Smooth muscle cell (in vitro differentiated cells): ENCODE measurements around the gene NOC3L. TPM values are rescaled to one million over a fixed set of nuclear protein-coding genes. Genes with fewer than 3 reads are reported as not detected.
A peak's percentile ranks its signal among the peaks of the same experiment; 100 is the strongest.
"Not testable (repeated sequence)": the region's sequence is repeated elsewhere in the genome, so short reads cannot be mapped to it uniquely, and the experiment has no call there.

ENCODE experiments used
- DNase-seq: peaks from one replicate; lab custom pipeline; 2025; ENCODE audit not compliant: unreplicated experiment; lab: John Stamatoyannopoulos, UW
- H2AFZ ChIP-seq: fragments of 200-600 bp; sonication (generic); 2 replicates; pipeline ENCODE4 v1.6.0; 2016; ENCODE audit warnings: antibody characterized with exemption, low read depth, mild to moderate bottlenecking
- H3F3A ChIP-seq: fragments of 200-600 bp; sonication (generic); 2 replicates; pipeline ENCODE4 v1.6.0; 2017; ENCODE audit warnings: antibody characterized with exemption, low read depth
- H3K27ac ChIP-seq: fragments of 200-600 bp; sonication (generic); 2 replicates; pipeline ENCODE4 v1.5.1; 2016; ENCODE audit warnings: low read depth, mild to moderate bottlenecking
- H3K27me3 ChIP-seq: fragments of 200-600 bp; sonication (generic); 2 replicates; pipeline ENCODE4 v1.6.1; 2016; ENCODE audit warnings: low read depth, mild to moderate bottlenecking
- H3K36me3 ChIP-seq: fragments of 200-600 bp; sonication (generic); 2 replicates; pipeline ENCODE4 v1.5.1; 2016; ENCODE audit warnings: low read depth
- H3K4me1 ChIP-seq: fragments of 200-600 bp; sonication (generic); 2 replicates; pipeline ENCODE4 v1.5.1; 2016; ENCODE audit warnings: low read depth
- H3K4me2 ChIP-seq: fragments of 200-600 bp; sonication (generic); 2 replicates; pipeline ENCODE4 v1.6.0; 2016; ENCODE audit warnings: mild to moderate bottlenecking
- H3K4me3 ChIP-seq: fragments of 200-600 bp; sonication (generic); 2 replicates; pipeline ENCODE4 v1.5.1; 2016; ENCODE audit warnings: mild to moderate bottlenecking
- H3K79me2 ChIP-seq: fragments of 200-600 bp; sonication (generic); 2 replicates; pipeline ENCODE4 v1.6.0; 2016; ENCODE audit warnings: low read depth, mild to moderate bottlenecking
- H3K9ac ChIP-seq: fragments of 200-600 bp; sonication (generic); 2 replicates; pipeline ENCODE4 v1.6.0; 2016; ENCODE audit warnings: low read depth
- H3K9me3 ChIP-seq: fragments of 200-600 bp; sonication (generic); replicated peaks from 2 replicates; pipeline ENCODE4 v1.5.1; 2016; ENCODE audit warnings: low read depth
- H4K20me1 ChIP-seq: fragments of 200-600 bp; sonication (generic); 2 replicates; pipeline ENCODE4 v1.6.0; 2016; ENCODE audit warnings: low read depth
- WGBS: methylation state at CpG from one replicate; pipeline ENCODE4 v1.1.7; 2016; ENCODE audit warnings: low lambda C conversion rate; 5-methylcytosine and 5-hydroxymethylcytosine counted together
- polyA plus RNA-seq: library from polyadenylated mRNA; unstranded; fragments of >200 nt; fragmentation: Nextera tagmentation; extraction: Ambion mirVana; gene quantifications from 2 replicates; pipeline ENCODE4 v1.2.1, GENCODE V29; 2016
- total RNA-seq: library from RNA; depleted of rRNA; stranded (reverse); fragments of >200 nt; gene quantifications from 2 replicates; pipeline ENCODE4 v1.2.3, GENCODE V29; 2014
- TF ChIP-seq, protein P1 (sequence below): fragments of 200-600 bp; sonication (generic); IDR thresholded peaks from 2 replicates; pipeline ENCODE4 v1.5.1; 2017; ENCODE audit warnings: borderline replicate concordance, mild to moderate bottlenecking, antibody characterized with exemption; ENCODE audit not compliant: insufficient read depth, poor library complexity, severe bottlenecking

Gene NOC3L
- total and polyA plus RNA-seq, 2 experiments from 2014 or later: 8.8 to 27.3 TPM

DNA sequence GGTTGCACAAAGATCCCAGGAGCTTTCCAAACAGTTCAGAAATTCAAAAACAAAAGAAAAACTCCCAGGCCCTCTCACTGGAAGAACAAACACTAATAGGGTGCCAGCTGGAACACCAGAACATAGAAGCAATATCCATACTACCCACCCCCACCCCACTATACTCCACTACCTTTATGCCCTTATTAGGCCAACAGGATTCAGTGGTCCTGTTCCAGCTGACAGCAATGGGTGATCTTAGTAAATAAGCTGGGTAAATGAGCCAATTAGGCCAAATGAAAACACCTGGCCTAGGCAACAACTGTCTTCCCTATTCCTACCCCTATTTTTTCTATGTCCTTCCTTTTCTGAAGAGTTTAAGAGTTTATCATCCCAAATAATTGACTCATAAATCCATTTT is 11.7 kb downstream of the NOC3L start:
- no peaks in the 10 kb centered on the region for H3F3A ChIP-seq
- TF ChIP-seq, protein P1, sequence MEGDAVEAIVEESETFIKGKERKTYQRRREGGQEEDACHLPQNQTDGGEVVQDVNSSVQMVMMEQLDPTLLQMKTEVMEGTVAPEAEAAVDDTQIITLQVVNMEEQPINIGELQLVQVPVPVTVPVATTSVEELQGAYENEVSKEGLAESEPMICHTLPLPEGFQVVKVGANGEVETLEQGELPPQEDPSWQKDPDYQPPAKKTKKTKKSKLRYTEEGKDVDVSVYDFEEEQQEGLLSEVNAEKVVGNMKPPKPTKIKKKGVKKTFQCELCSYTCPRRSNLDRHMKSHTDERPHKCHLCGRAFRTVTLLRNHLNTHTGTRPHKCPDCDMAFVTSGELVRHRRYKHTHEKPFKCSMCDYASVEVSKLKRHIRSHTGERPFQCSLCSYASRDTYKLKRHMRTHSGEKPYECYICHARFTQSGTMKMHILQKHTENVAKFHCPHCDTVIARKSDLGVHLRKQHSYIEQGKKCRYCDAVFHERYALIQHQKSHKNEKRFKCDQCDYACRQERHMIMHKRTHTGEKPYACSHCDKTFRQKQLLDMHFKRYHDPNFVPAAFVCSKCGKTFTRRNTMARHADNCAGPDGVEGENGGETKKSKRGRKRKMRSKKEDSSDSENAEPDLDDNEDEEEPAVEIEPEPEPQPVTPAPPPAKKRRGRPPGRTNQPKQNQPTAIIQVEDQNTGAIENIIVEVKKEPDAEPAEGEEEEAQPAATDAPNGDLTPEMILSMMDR: no peak
- H3K27me3 ChIP-seq: no peaks in the 10 kb centered on the region
- no peaks in the 10 kb centered on the region for H3K79me2 ChIP-seq
- no peak overlapping the region for H3K27ac ChIP-seq
- peaks cover 21% of the 10 kb centered on the region for H3K36me3 ChIP-seq
- H4K20me1 ChIP-seq: peaks cover 6% of the 10 kb centered on the region
- H3K4me1 ChIP-seq: no peaks in the 10 kb centered on the region
- no peak overlapping the region for H2AFZ ChIP-seq
- H3K4me3 ChIP-seq: no peak overlapping the region
- no peaks in the 10 kb centered on the region for H3K9me3 ChIP-seq
- H3K9ac ChIP-seq: no peak overlapping the region
- no peak for DNase-seq
- no peak overlapping the region for H3K4me2 ChIP-seq

- not testable (repeated sequence) for DNase-seq, H3K27me3 ChIP-seq, H3K4me2 ChIP-seq, H2AFZ ChIP-seq, H3K79me2 ChIP-seq, H3K27ac ChIP-seq, H4K20me1 ChIP-seq, H3F3A ChIP-seq, H3K9ac ChIP-seq, H3K4me1 ChIP-seq, H3K9me3 ChIP-seq, H3K4me3 ChIP-seq
- WGBS: 69% methylated on average over 4 of the region's 4 CpGs
- H3K36me3 ChIP-seq: peaks cover 19% of the 10 kb centered on the region
Observed at GRCh38 chr10:94350500-94350899, 12.2 kb downstream of the NOC3L start.

GRCh38 chr10:94349327-94349726 is 13.4 kb downstream of the NOC3L start:
- Histone ChIP-seq H3K4me1 (no peaks in the 10 kb centered on the region), H3K9ac (no peak overlapping the region), H3K9me3 (no peaks in the 10 kb centered on the region), H3K79me2 (no peaks in the 10 kb centered on the region), H3K27ac (no peak overlapping the region), H3K4me3 (no peak overlapping the region), H4K20me1 (peaks cover 2% of the 10 kb centered on the region), H2AFZ (no peak overlapping the region), H3K27me3 (no peaks in the 10 kb centered on the region), H3K36me3 (peaks cover 24% of the 10 kb centered on the region), H3K4me2 (no peak overlapping the region), H3F3A (no peaks in the 10 kb centered on the region)
- TF ChIP-seq, protein P1: no peak
- WGBS: 62% methylated on average over 3 of the region's 3 CpGs
- DNase-seq: no peak

DNA sequence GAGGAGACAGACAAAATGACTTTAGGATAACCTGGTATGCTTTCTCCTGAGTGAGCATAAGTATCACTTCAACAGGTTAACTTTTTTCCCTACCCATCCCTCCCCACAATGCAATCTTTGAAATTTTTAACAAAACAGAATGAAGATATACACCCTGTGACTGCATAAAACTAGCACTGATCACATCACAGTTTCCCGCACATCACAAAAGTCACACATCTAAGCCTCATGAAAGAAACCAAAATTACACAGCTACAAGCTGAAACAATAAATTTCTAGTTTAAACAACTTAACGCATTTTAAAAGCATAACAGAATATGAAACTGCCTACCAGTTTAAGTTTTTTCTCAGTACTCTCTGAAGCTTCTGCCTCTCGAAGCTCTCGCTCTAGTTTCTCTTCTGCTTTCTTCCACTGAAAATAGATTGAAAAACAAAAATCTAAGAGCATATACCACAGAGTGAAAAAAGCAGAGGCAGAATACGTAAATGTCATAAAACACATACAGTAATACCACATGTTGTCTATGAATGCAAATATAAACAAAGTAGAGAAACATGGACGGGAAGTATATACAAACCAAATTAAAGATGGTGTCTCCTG is 18.1 kb downstream of the NOC3L start:
- WGBS: 95% methylated on average over 6 of the region's 6 CpGs
- no peak overlapping the region for H3K4me3 ChIP-seq
- TF ChIP-seq, protein P1: no peak
- H3K36me3 ChIP-seq: peaks cover 24% of the 10 kb centered on the region
- H3K4me1 ChIP-seq: no peaks in the 10 kb centered on the region
- no peaks in the 10 kb centered on the region for H3K79me2 ChIP-seq
- H2AFZ ChIP-seq: no peak overlapping the region
- no peak for DNase-seq
- H3K27me3 ChIP-seq: no peaks in the 10 kb centered on the region
- no peak overlapping the region for H3K9ac ChIP-seq
- no peaks in the 10 kb centered on the region for H3K9me3 ChIP-seq
- peaks cover 4% of the 10 kb centered on the region for H4K20me1 ChIP-seq
- no peak overlapping the region for H3K4me2 ChIP-seq
- no peaks in the 10 kb centered on the region for H3F3A ChIP-seq
- H3K27ac ChIP-seq: peak overlapping the region; percentile 7
